GM12875 (cell line): ENCODE data around the gene TARDBP.

ENCODE experiments used
- H3K4me3 ChIP-seq: one replicate; pipeline ENCODE4 v1.5.1; 2011; ENCODE audit warnings: low read depth, low read length, control low read depth
- TF ChIP-seq, protein P1 (sequence below): IDR thresholded peaks from 2 replicates; pipeline ENCODE4 v1.5.1; 2011; ENCODE audit warnings: low read depth, mild to moderate bottlenecking, control low read depth, inconsistent platforms, low read length, moderate library complexity, borderline replicate concordance; ENCODE audit not compliant: insufficient read depth

The TARDBP gene

GRCh38 chr1:11024874-11025203, 12.4 kb downstream of the TARDBP start:
- TF ChIP-seq, protein P1, sequence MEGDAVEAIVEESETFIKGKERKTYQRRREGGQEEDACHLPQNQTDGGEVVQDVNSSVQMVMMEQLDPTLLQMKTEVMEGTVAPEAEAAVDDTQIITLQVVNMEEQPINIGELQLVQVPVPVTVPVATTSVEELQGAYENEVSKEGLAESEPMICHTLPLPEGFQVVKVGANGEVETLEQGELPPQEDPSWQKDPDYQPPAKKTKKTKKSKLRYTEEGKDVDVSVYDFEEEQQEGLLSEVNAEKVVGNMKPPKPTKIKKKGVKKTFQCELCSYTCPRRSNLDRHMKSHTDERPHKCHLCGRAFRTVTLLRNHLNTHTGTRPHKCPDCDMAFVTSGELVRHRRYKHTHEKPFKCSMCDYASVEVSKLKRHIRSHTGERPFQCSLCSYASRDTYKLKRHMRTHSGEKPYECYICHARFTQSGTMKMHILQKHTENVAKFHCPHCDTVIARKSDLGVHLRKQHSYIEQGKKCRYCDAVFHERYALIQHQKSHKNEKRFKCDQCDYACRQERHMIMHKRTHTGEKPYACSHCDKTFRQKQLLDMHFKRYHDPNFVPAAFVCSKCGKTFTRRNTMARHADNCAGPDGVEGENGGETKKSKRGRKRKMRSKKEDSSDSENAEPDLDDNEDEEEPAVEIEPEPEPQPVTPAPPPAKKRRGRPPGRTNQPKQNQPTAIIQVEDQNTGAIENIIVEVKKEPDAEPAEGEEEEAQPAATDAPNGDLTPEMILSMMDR: no peak

DNA sequence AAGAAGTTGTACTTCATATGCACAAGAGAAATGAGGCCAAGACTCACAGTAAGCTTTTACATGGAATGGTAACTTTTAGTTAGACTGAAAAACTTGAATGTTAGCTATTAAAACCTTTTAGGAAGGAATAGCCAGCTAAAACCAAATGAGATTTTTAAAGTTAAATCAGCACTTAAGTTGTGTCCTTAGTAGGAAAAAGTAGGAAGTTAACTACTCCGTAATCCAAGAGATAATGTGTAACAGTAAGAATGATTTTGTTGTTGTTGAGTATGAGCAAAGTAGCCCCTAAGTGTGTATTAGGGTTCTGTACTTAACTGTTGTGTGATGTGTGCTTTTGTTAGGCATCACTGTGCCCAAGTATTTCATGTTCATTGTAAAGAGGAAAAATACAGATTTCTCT, 13.2 kb downstream of the TARDBP start:
- TF ChIP-seq, protein P1: no peak
- no peak overlapping the region for H3K4me3 ChIP-seq

More at GRCh38 chr1:11024874-11025203, 12.4 kb downstream of the TARDBP start:
- no peak overlapping the region for H3K4me3 ChIP-seq

DNA sequence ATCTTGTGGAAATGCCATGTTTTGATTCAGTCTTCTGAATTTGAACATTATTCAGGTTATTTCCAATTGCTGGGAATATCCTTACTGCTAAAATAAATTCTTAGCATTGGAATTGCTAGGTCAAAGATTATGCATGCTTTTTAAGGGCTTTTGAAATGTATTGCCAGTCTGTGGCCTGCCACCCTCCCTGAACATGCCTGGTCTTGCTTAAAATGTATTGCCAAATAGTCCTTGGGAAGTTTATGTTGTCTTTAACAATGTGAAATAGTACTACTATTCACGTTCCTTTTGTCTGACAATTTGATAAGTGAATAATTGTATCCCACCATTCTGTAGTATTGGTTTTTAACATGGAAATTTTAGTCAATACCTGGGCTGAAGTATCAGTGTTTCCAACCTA, 13.6 kb downstream of the TARDBP start:
- no peak overlapping the region for H3K4me3 ChIP-seq
- TF ChIP-seq, protein P1: no peak

DNA sequence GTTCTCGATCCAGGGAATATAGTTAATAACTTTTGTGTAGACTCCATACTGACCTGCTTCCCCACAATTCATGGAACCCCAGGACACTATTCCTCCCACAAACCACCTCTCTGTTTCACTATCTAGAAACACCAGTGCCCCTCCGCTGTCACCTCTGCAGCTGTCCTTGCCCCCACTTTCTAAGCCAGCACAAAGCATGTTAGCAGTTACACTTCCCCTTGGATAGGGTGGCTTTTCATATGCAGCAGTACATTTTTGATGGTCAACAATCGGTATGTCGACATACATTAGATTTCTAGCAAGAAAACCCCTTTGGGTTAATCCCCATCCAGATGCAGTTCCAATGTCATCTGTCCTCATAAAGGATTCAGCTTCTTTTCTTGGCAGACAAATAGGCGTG, 14.4 kb downstream of the TARDBP start:
- TF ChIP-seq, protein P1: no peak
- H3K4me3 ChIP-seq: no peak overlapping the region

GRCh38 chr1:11027316-11027715, 14.9 kb downstream of the TARDBP start:
- H3K4me3 ChIP-seq: no peak overlapping the region
- TF ChIP-seq, protein P1: no peak

DNA sequence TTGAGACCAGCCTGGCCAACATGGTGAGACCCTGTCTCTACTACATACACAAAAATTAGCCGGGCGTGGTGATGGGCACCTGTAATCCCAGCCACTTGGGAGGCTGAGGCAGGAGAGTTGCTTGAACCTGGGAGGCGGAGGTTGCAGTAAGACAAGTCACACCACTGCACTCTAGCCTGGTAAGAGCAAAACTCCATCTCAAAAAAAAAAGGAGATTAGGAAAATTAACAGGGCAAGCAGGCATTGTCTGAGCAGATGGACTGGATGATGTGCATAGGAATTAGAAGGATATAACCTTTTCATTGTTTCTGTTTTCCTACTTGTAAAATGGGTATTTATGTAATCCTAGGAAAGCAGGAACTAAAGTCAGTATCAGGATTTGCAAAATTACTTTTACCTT, 15.6 kb downstream of the TARDBP start:
- no peak overlapping the region for H3K4me3 ChIP-seq
- TF ChIP-seq, protein P1: no peak

- no peak overlapping the region for H3K4me3 ChIP-seq
- TF ChIP-seq, protein P1: no peak
Measured at GRCh38 chr1:11030865-11031264, 18.4 kb downstream of the TARDBP start.
